Ectodermal cell (in vitro differentiated cells): ENCODE data around the gene TXNIP.

Source experiments
- H3K27ac ChIP-seq: 2 replicates; pipeline ENCODE4 v1.7.0; 2013; ENCODE audit warnings: mild to moderate bottlenecking, low read depth, low read length; ENCODE audit not compliant: insufficient read depth, poor library complexity, severe bottlenecking
- H3K27me3 ChIP-seq: 2 replicates; pipeline ENCODE4 v1.7.0; 2013; ENCODE audit warnings: mild to moderate bottlenecking, low read length; ENCODE audit not compliant: insufficient read depth, control insufficient read depth, poor library complexity, severe bottlenecking
- H3K36me3 ChIP-seq: one replicate; pipeline ENCODE4 v1.7.0; 2013; ENCODE audit warnings: low read length; ENCODE audit not compliant: control insufficient read depth, insufficient read depth
- H3K4me1 ChIP-seq: one replicate; pipeline ENCODE4 v1.7.0; 2013; ENCODE audit warnings: low read length; ENCODE audit not compliant: control insufficient read depth, insufficient read depth
- H3K4me3 ChIP-seq: 2 replicates; pipeline ENCODE4 v1.7.0; 2013; ENCODE audit warnings: low read depth, low read length, control low read depth; ENCODE audit not compliant: insufficient read depth
- H3K9me3 ChIP-seq: 2 replicates; pipeline ENCODE4 v1.7.0; 2013; ENCODE audit warnings: mild to moderate bottlenecking, low read length, moderate library complexity; ENCODE audit not compliant: control insufficient read depth
- WGBS, 2 experiments: methylation state at CpG; one replicate each; pipeline ENCODE4 v1.1.7; 2013; ENCODE audit warnings: missing lambda C conversion rate in 2 of 2; 5-methylcytosine and 5-hydroxymethylcytosine counted together

TXNIP gene

DNA sequence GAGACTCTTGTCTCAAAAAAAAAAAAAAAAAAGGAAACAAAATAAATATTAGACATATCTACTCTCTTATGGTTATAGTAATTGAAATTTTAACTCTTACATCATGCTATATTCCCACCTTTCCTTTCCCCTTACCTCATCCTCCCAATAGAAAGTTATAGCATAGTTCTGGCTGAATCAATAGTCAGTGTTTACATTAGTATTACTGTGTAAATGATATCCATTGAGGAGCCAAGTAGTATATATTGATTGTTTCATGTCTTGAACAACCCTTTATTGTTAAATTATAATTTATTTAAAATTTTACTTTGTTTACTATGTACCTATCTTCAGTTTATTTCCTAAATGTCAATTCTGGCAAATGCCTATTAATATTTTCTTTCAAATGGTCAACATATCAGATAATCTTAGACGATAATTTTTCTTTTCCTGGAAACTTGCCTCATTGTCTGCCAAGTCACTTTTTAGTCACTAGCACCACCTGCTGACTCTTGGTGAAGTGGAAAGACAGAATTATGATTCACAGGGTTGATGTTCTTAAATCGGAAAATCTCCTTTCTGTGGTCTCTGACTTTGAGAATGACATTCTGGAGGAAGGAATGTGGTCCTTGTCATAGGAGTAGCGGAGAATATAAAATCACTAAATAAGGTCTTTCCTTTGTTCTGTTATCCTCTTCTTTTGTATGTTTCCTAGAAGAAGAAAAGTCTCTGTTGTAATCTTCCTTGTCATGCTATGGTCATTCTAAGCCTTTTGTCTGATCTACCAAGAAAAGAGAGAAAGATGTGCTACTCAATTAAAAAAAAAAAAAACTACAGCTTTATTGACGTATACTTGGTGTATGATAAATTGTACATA lies 16.6 kb upstream of the TXNIP start:
- H3K4me3 ChIP-seq = no peak overlapping the region
- 74 to 75% methylated on average over 2 to 3 of the region's 4 CpGs for WGBS, 2 experiments
- H3K27ac ChIP-seq = no peak overlapping the region
- H3K4me1 ChIP-seq = no peaks in the 10 kb centered on the region
- H3K9me3 ChIP-seq = no peaks in the 10 kb centered on the region
- H3K27me3 ChIP-seq = peaks cover 9% of the 10 kb centered on the region
- no peaks in the 10 kb centered on the region for H3K36me3 ChIP-seq

DNA sequence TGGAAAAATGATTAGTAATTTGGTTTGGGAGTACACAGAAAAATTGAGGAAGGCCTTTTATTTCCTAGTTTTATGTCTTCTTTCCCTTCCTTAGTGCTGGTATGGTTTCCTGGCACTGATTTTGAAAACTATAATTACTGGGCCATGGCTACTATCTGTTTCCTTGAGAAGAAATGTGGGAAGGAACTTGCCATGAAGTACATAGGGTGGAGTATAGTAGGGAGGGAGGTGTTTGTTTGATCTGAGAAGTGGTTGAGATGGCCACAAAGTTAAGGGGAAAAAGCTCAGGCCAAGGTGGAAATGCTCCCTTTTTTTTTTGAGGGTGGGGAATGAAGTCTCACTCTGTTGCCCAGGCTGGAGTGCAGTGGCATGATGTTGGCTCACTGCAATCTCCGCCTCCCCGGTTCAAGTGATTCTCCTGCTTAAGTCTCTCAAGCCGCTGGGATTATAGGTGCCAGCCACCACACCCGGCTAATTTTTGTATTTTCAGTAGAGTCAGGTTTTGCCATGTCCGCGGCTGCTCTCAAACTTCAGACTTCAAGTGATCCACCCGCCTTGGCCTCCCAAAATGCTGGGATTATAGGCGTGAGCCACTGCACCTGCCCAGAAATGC lies 13.9 kb upstream of the TXNIP start:
- WGBS, 2 experiments = 92% methylated on average over 8 of the region's 8 CpGs
- H3K27ac ChIP-seq = no peak overlapping the region

DNA sequence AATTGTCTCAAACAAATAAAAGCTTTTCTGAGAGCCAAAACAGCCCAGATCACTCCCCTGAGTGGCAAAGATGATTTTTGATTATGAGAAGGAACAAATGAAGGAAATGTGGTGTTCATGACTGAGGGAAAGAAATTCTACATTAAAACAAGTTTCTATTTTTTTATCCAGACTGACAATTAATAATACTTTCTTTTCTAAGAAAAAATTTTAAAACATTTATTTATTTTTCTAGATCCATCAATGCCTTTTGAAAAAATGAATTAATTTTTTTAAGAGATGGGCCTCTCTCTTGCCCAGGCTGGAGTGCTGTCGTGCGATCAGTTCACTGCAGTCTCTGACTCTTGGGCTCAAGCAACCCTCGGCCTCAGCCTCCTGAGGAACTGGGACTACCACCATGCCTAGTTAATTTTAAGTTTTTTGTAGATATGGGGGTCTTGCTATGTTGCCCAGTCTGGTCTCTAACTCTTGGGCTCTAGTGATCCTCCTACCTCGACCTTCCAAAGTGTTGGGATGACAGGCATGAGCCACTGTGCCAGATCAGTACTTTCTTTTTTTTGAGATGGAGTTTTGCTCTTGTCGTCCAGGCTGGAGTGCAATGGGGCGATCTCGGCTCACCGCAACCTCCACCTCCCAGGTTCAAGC lies 11.2 kb upstream of the TXNIP start:
- 94 to 95% methylated on average over 8 of the region's 8 CpGs for WGBS, 2 experiments

More for the DNA sequence above, 13.9 kb upstream of the TXNIP start:
- no peaks in the 10 kb centered on the region for H3K9me3 ChIP-seq
- no peaks in the 10 kb centered on the region for H3K27me3 ChIP-seq
- no peaks in the 10 kb centered on the region for H3K36me3 ChIP-seq
- H3K4me1 ChIP-seq = no peaks in the 10 kb centered on the region
- no peak overlapping the region for H3K4me3 ChIP-seq

DNA sequence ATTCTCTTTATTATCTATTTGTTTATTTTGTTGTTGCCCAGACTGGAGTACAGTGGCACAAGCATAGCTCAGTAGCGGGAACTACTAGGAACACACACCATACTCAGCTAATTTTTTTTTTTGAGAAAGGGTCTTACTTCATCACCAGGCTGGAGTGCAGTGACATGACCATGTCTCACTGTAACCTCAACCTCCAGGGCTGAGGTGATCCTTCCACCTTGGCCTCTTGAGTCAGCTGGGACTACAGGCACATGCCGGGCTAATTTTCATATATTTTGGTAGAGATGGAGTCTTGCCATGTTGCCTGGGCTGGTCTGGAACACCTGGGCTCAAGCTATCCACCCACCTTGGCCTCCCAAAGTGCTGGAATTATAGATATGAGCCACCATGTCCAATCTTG lies 5.3 kb upstream of the TXNIP start:
- WGBS, 2 experiments = 96 to 100% methylated on average over 2 of the region's 2 CpGs

More for the DNA sequence above, 11.2 kb upstream of the TXNIP start:
- Histone ChIP-seq H3K27ac (no peak overlapping the region), H3K4me3 (no peak overlapping the region), H3K4me1 (no peaks in the 10 kb centered on the region), H3K36me3 (no peaks in the 10 kb centered on the region), H3K27me3 (no peaks in the 10 kb centered on the region), H3K9me3 (no peaks in the 10 kb centered on the region)

DNA sequence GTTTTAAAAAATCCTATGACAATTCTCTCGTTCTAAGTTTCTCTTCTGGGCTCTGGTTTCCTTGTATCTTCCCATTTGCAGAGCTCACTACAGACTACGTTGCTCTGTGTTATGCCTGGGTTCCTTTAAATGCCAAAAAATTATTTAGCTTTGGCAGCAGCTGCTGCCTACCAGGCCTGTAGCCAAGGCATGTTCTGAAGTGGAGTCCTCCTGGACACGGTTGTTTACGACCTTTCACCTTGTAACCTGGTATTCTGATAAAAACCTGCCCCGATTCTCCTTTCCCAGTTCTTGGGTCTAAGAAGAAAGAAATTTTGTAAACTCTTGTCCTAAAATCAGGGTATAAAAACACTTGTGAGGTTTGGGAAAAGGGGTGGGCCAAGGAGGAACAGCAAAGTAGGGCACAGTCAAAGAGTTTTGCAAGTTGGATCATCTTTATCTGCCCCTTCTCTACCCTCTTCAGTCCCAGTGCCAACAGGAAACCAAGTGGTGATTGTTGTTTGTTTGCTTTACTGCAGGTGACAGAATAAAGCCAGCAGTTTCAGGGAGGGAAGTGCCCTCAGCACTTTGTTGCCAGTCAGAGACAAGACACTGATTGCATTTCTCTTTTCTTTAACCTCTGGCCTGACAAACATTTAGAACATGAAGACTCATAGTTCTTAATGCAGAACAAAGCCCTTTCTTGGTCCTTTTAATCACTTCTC lies 3.1 kb upstream of the TXNIP start:
- 91 to 93% methylated on average over 5 of the region's 5 CpGs for WGBS, 2 experiments

More for the DNA sequence above, 5.3 kb upstream of the TXNIP start:
- Histone ChIP-seq H3K27ac (no peak overlapping the region), H3K9me3 (no peaks in the 10 kb centered on the region), H3K4me3 (no peak overlapping the region), H3K4me1 (peaks cover 7% of the 10 kb centered on the region), H3K27me3 (no peaks in the 10 kb centered on the region), H3K36me3 (no peaks in the 10 kb centered on the region)

DNA sequence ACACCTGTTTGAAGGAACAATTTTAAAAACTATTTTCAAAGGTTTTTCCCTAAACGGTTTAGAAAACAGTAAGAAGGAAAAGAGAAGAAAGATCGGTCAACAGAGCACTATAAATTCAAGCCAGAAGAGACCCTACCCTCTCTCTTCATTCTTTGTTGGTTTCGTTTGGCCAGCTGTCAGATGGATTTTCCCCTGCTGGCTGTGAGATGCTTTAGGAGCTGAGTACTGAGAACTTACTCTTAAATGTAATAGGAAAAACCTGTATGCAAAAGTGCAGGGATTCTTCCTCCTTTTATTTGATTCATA lies 1.3 kb upstream of the TXNIP start:
- Histone ChIP-seq H3K27me3 (no peaks in the 10 kb centered on the region), H3K4me3 (peak overlapping the region; percentile 97), H3K36me3 (peaks cover 24% of the 10 kb centered on the region), H3K4me1 (peaks cover 15% of the 10 kb centered on the region), H3K9me3 (no peaks in the 10 kb centered on the region), H3K27ac (no peak overlapping the region)
- WGBS, 2 experiments = 34 to 55% methylated on average over 1 to 3 of the region's 3 CpGs

More for the DNA sequence above, 3.1 kb upstream of the TXNIP start:
- H3K27ac ChIP-seq = no peak overlapping the region
- H3K27me3 ChIP-seq = no peaks in the 10 kb centered on the region
- peaks cover 9% of the 10 kb centered on the region for H3K36me3 ChIP-seq
- no peaks in the 10 kb centered on the region for H3K9me3 ChIP-seq
- H3K4me1 ChIP-seq = peaks cover 7% of the 10 kb centered on the region
- no peak overlapping the region for H3K4me3 ChIP-seq

DNA sequence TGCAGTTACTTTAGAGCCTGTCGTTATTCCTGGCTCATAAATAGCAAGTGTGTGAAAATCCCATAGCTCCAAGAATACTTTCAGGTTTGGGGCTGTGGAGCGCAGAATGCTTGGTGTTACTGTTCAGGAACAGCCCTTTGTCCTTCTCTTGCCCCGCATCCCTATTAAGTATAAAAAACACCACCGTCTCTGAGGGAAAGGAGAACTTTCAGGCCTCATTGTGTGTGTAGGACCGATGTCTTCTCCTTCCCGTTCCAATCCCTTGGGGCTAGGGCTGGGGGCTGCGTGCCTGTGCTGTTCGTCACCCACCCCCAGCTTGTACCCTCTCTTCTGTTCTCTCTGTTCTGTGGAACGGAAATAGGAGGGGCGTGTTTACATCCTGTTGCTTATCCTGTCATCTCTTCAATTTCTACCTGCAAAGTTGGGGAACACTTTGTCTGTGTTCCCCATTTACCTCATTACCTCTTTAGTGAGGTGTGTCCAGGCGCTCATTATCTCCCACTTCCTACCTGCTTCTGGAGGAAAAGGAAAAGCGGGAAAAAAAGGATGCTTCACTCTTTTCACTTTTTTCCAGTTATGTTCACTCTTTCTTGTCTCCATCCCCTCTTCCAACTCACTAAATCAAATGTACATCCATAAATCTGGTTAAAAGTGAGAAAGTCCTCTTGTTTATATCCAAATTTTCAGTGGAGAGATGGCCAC lies 788 bp upstream of the TXNIP start:
- Histone ChIP-seq H3K9me3 (no peaks in the 10 kb centered on the region), H3K27me3 (no peaks in the 10 kb centered on the region), H3K36me3 (peaks cover 24% of the 10 kb centered on the region), H3K4me1 (peaks cover 15% of the 10 kb centered on the region), H3K4me3 (peak overlapping the region; percentile 97), H3K27ac (no peak overlapping the region)
- WGBS, 2 experiments = 38 to 50% methylated on average over 12 of the region's 12 CpGs

DNA sequence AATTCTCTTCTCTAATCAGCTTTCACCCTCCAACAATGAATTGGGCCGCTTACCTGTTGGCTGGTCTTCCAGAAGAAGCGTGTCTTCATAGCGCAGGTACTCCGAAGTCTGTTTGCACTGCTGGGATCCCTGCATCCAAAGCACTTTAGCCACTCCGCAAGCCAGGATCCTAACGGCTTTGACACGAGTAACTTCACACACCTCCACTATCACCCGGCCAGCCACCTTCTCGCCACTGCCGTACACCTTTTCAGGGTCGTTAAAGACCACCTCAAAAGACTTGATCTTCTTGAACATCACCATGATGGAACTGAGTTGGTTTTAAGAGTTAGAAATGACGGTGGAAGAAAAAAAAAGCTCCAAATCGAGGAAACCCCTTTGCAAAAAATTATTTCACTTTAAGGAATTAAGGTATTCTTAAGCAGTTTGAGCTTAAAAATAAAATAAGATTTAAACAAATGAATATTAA lies 381 bp downstream of the TXNIP start:
- H3K27me3 ChIP-seq = no peaks in the 10 kb centered on the region
- H3K4me3 ChIP-seq = peak overlapping the region; percentile 97
- H3K9me3 ChIP-seq = no peaks in the 10 kb centered on the region
- 2 to 3% methylated on average over 11 to 12 of the region's 13 CpGs for WGBS, 2 experiments
- peaks cover 15% of the 10 kb centered on the region for H3K4me1 ChIP-seq
- H3K36me3 ChIP-seq = peaks cover 24% of the 10 kb centered on the region
- peak overlapping the region; percentile 44 for H3K27ac ChIP-seq

DNA sequence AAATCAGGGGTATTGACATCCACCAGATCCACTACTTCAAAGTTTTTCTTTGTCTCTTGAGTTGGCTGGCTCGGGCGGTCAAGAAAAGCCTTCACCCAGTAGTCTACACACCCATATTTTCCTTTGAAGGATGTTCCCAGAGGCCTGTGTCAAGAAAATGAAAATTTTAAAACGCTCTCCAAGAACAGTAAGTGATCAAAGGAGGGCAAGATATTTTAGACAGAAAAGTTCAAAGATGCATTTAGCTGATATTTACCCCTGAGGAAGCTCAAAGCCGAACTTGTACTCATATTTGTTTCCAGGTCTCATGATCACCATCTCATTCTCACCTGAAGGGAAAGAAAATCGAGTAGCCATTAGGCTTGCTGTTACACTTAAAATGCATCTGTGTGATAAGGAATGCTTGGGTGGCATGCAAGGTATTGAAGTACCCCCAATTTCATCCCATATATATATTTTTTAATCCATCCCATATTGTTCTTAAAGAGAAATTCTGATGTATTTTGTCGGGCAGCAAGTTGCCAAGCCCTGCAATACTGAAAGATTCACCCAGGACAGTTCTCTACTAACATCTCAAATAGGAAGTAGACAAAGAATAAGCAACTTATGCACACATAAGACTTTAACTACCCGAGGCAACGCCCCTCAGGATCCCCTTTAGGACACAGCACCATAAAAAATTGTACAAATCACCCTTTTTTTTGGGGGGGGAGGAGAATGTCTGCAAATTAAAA lies 1.1 kb downstream of the TXNIP start:
- Histone ChIP-seq H3K4me1 (peaks cover 15% of the 10 kb centered on the region), H3K27ac (no peak overlapping the region)

More for the DNA sequence above, 1.1 kb downstream of the TXNIP start:
- Histone ChIP-seq H3K27me3 (no peaks in the 10 kb centered on the region), H3K9me3 (no peaks in the 10 kb centered on the region), H3K36me3 (peaks cover 24% of the 10 kb centered on the region), H3K4me3 (peak overlapping the region; percentile 97)
- WGBS, 2 experiments = 54 to 59% methylated on average over 7 to 8 of the region's 8 CpGs
